Measurements from ENCODE around the gene MLXIPL. TPM values are rescaled to one million over a fixed set of nuclear protein-coding genes. Genes with fewer than 3 reads are reported as not detected.

The MLXIPL gene
- total RNA-seq, 1 donor from 2014 or later = not detected

GRCh38 chr7:73642834-73643233 lies 18.5 kb upstream of the MLXIPL start:
- no peak for TF ChIP-seq CTCF (IDR thresholded peaks at IDR 0.05)
- no peak overlapping the region for H3K4me3 Mint-ChIP-seq (ENCODE audit: unreplicated experiment)
- DNase-seq (ENCODE audit: low spot score) = no peak
- no peak overlapping the region for H3K27ac Mint-ChIP-seq (ENCODE audit: unreplicated experiment)
- peaks cover 2% of the 10 kb centered on the region for H3K36me3 Mint-ChIP-seq (ENCODE audit: low read depth)
- H3K4me1 Mint-ChIP-seq (ENCODE audit: low read depth) = no peaks in the 10 kb centered on the region
- peaks cover 24% of the 10 kb centered on the region for H3K27me3 Mint-ChIP-seq (ENCODE audit: low read depth)
- H3K9me3 Mint-ChIP-seq (ENCODE audit: low read depth) = no peaks in the 10 kb centered on the region

- Mint-ChIP-seq H3K36me3 (ENCODE audit: low read depth) (no peaks in the 10 kb centered on the region), H3K4me3 (ENCODE audit: unreplicated experiment) (no peak overlapping the region), H3K27me3 (ENCODE audit: low read depth) (peaks cover 2% of the 10 kb centered on the region), H3K27ac (ENCODE audit: unreplicated experiment) (no peak overlapping the region), H3K4me1 (ENCODE audit: low read depth) (peaks cover 20% of the 10 kb centered on the region), H3K9me3 (ENCODE audit: low read depth) (no peaks in the 10 kb centered on the region)
- no peak for DNase-seq (ENCODE audit: low spot score)
- no peak for TF ChIP-seq CTCF (IDR thresholded peaks at IDR 0.05)
Observed at GRCh38 chr7:73638911-73639310, 14.6 kb upstream of the MLXIPL start.

GRCh38 chr7:73635428-73636200 lies 11.3 kb upstream of the MLXIPL start:
- Mint-ChIP-seq H3K36me3 (ENCODE audit: low read depth) (no peaks in the 10 kb centered on the region), H3K27ac (ENCODE audit: unreplicated experiment) (no peak overlapping the region), H3K4me3 (ENCODE audit: unreplicated experiment) (no peak overlapping the region), H3K27me3 (ENCODE audit: low read depth) (no peaks in the 10 kb centered on the region), H3K4me1 (ENCODE audit: low read depth) (peaks cover 22% of the 10 kb centered on the region), H3K9me3 (ENCODE audit: low read depth) (no peaks in the 10 kb centered on the region)
- DNase-seq (ENCODE audit: low spot score) = no peak
- no peak for TF ChIP-seq CTCF (IDR thresholded peaks at IDR 0.05)

- no peak for TF ChIP-seq CTCF (IDR thresholded peaks at IDR 0.05)
- H3K4me1 Mint-ChIP-seq (ENCODE audit: low read depth) = peaks cover 22% of the 10 kb centered on the region
- no peak for DNase-seq (ENCODE audit: low spot score)
- peaks cover 4% of the 10 kb centered on the region for H3K27me3 Mint-ChIP-seq (ENCODE audit: low read depth)
- H3K4me3 Mint-ChIP-seq (ENCODE audit: unreplicated experiment) = no peak overlapping the region
- H3K27ac Mint-ChIP-seq (ENCODE audit: unreplicated experiment) = no peak overlapping the region
- no peaks in the 10 kb centered on the region for H3K36me3 Mint-ChIP-seq (ENCODE audit: low read depth)
- no peaks in the 10 kb centered on the region for H3K9me3 Mint-ChIP-seq (ENCODE audit: low read depth)
Observed at GRCh38 chr7:73633844-73634243, 9.5 kb upstream of the MLXIPL start.

- Mint-ChIP-seq H3K4me1 (ENCODE audit: low read depth) (peaks cover 22% of the 10 kb centered on the region), H3K9me3 (ENCODE audit: low read depth) (no peaks in the 10 kb centered on the region)
Observed at GRCh38 chr7:73633323-73633722, 9.0 kb upstream of the MLXIPL start.

More at GRCh38 chr7:73633323-73633722, 9.0 kb upstream of the MLXIPL start:
- no peak for DNase-seq (ENCODE audit: low spot score)
- H3K27ac Mint-ChIP-seq (ENCODE audit: unreplicated experiment) = no peak overlapping the region
- no peaks in the 10 kb centered on the region for H3K36me3 Mint-ChIP-seq (ENCODE audit: low read depth)
- no peak for TF ChIP-seq CTCF (IDR thresholded peaks at IDR 0.05)
- H3K4me3 Mint-ChIP-seq (ENCODE audit: unreplicated experiment) = no peak overlapping the region
- H3K27me3 Mint-ChIP-seq (ENCODE audit: low read depth) = peaks cover 9% of the 10 kb centered on the region

All from chondrocyte (in vitro differentiated cells).